ENCODE data around the gene KCNQ4. TPM values are rescaled to one million over a fixed set of nuclear protein-coding genes. Genes with fewer than 3 reads are reported as not detected.

KCNQ4 gene
- total RNA-seq, 1 experiment from 2014 or later, result 1.6 TPM

DNA sequence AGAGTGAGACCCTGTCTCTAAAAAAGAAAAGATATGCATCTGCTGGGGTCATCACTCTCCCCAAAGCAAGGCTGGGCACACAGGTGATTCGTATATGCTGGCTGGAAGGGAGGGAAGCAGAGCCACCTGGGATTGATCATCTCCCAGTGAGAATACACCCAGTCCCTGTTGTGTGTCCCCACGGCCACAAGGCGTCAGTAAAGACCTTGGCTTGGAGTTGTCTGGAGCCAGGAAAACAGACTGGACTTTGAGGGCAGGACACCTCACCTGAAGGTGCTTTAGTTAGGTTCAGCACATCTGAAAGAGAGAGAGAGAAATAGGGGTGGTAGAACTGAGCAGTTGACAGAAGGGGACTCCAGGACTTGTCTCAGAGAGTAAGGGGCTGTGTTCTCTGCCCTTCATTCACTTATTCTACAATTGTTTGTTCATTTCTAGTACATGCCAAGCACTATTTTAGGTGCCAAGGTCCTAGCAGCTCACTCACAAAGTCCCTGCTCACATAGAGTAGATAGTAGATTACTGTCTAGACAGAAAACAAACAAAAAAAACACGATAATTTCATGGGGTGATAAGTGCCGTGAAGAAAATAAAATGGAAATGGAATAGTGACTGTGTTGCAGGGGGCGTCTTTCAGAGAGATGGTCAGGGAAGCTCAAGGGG, 65.1 kb downstream of the KCNQ4 start:
- peak; percentile 71 to 77 for DNase-seq
- no peaks in the 10 kb centered on the region for H3K36me3 Mint-ChIP-seq (ENCODE audit: insufficient read depth, unreplicated experiment)
- Histone ChIP-seq H3K36me3 (ENCODE audit: control insufficient read depth, insufficient read depth, low read length) (no peaks in the 10 kb centered on the region), H3K27me3 (replicated peaks; ENCODE audit: control insufficient read depth, insufficient read depth, low read length) (no peaks in the 10 kb centered on the region), H3K4me3 (ENCODE audit: low read depth, low read length) (no peak overlapping the region), H3K9me3 (no peaks in the 10 kb centered on the region), H3K4me1 (no peaks in the 10 kb centered on the region)
- BruUV-seq (replicated peaks), result no TSS peak
- ChIA-PET POLR2A (no interaction called here), CTCF (interaction anchor here (0.8 to 1.5 kb wide), 4 partner anchors 75 to 131 kb away, joined by 3 to 11 read pairs (median 4); no protein-coding TSS in a partner anchor)
- H3K27ac Mint-ChIP-seq (ENCODE audit: unreplicated experiment), result peak overlapping the region; percentile 53
- intact Hi-C loops (cut with micrococcal nuclease; ENCODE audit: unreplicated experiment), result loop anchor here (1.0 kb wide), 1 partner anchor 104 kb away; no protein-coding TSS in a partner anchor
- H3K27me3 Mint-ChIP-seq (ENCODE audit: insufficient read depth, unreplicated experiment), result no peaks in the 10 kb centered on the region
- no peak overlapping the region for H3K4me3 Mint-ChIP-seq (ENCODE audit: unreplicated experiment)
- no peaks in the 10 kb centered on the region for H3K9me3 Mint-ChIP-seq (ENCODE audit: unreplicated experiment)
- TF ChIP-seq, protein P1, sequence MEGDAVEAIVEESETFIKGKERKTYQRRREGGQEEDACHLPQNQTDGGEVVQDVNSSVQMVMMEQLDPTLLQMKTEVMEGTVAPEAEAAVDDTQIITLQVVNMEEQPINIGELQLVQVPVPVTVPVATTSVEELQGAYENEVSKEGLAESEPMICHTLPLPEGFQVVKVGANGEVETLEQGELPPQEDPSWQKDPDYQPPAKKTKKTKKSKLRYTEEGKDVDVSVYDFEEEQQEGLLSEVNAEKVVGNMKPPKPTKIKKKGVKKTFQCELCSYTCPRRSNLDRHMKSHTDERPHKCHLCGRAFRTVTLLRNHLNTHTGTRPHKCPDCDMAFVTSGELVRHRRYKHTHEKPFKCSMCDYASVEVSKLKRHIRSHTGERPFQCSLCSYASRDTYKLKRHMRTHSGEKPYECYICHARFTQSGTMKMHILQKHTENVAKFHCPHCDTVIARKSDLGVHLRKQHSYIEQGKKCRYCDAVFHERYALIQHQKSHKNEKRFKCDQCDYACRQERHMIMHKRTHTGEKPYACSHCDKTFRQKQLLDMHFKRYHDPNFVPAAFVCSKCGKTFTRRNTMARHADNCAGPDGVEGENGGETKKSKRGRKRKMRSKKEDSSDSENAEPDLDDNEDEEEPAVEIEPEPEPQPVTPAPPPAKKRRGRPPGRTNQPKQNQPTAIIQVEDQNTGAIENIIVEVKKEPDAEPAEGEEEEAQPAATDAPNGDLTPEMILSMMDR (IDR thresholded peaks at IDR 0.05; ENCODE audit: insufficient read depth in 1 of 2, low read depth in 1 of 2, low read length in 1 of 2, severe bottlenecking in 1 of 2, unreplicated experiment in 1 of 2), result peak; percentile 76 to 79
- peaks cover 15% of the 10 kb centered on the region for H3K4me1 Mint-ChIP-seq (ENCODE audit: low read depth, unreplicated experiment)

DNA sequence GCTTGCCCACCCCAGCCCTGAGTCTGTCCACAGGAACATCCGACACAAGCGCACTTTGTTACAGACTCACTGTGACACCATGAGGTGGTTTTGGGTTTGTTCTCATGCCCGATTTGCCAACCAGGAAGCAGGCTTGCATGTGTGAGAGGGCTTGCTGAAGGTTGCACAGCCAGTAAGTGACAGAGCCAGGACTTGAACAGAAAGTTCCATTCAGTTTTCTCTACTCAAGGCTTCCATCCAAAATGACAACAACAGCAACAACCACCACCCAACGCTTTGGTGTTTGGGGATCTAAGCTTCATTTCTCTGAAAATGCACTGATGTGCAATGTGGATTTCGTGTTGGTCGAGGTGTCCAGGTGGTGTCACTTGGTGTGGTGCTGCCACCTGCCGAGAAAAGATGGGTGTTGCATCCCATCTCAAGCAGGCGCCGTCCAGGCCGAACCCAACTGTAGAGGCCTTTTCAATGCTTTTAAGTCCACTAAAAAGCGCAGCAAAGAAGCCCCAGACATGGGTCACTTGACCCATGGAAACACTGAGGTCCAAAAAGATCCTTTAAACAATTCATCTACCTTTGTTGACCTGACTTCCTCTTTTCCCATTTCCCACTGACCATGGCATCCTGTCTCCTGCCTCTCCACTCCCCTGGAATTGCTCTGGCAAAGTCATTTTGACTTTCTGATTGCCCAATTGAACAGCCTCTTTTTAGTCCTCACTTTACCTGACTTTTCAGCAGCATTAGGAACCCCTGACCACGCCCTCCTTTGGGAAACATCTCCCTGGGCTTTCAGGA, 66.4 kb downstream of the KCNQ4 start:
- Mint-ChIP-seq H3K27ac (ENCODE audit: unreplicated experiment) (peak overlapping the region; percentile 32), H3K36me3 (ENCODE audit: insufficient read depth, unreplicated experiment) (no peaks in the 10 kb centered on the region), H3K9me3 (ENCODE audit: unreplicated experiment) (no peaks in the 10 kb centered on the region), H3K4me1 (ENCODE audit: low read depth, unreplicated experiment) (peaks cover 15% of the 10 kb centered on the region), H3K4me3 (ENCODE audit: unreplicated experiment) (no peak overlapping the region), H3K27me3 (ENCODE audit: insufficient read depth, unreplicated experiment) (no peaks in the 10 kb centered on the region)
- ChIA-PET POLR2A (no interaction called here), CTCF (interaction anchor here (0.6 to 1.2 kb wide), 7 partner anchors 8 to 103 kb away, joined by 4 to 12 read pairs (median 5); no protein-coding TSS in a partner anchor)
- no peaks in the 10 kb centered on the region for H3K27me3 ChIP-seq (replicated peaks; ENCODE audit: control insufficient read depth, insufficient read depth, low read length)
- TF ChIP-seq, protein P1 (IDR thresholded peaks at IDR 0.05; ENCODE audit: insufficient read depth in 1 of 2, low read depth in 1 of 2, low read length in 1 of 2, severe bottlenecking in 1 of 2, unreplicated experiment in 1 of 2), result peak; percentile 58 to 59
- intact Hi-C loops (cut with micrococcal nuclease; ENCODE audit: unreplicated experiment), result loop anchor here (1.0 kb wide), 2 partner anchors 76 to 238 kb away; no protein-coding TSS in a partner anchor
- H3K4me3 ChIP-seq (ENCODE audit: low read depth, low read length), result no peak overlapping the region
- BruUV-seq (replicated peaks), result no TSS peak
- peak; percentile 57 to 68 for DNase-seq
- no peaks in the 10 kb centered on the region for H3K36me3 ChIP-seq (ENCODE audit: control insufficient read depth, insufficient read depth, low read length)
- no peaks in the 10 kb centered on the region for H3K9me3 ChIP-seq
- H3K4me1 ChIP-seq, result no peaks in the 10 kb centered on the region

DNA sequence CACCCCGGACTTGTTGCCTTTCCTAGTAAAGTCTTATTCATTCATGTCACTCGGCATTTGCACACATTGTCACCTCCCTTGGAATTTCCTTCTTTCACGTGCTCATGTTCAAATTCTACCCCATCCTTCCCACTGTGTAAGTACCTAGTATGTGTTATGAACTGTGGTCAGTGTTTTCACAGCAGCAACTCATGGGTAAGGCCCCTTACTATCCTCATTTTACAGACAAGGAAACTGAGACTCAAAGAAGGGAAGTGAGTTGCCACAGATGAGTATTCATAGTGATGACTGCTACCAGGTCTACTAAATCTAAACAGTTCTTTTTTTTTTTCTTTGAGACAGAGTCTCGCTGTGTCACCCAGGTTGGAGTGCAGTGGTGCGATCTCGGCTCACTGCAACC, 68.1 kb downstream of the KCNQ4 start:
- no peaks in the 10 kb centered on the region for H3K36me3 Mint-ChIP-seq (ENCODE audit: insufficient read depth, unreplicated experiment)
- no TSS peak for BruUV-seq (replicated peaks)
- Histone ChIP-seq H3K4me1 (no peaks in the 10 kb centered on the region), H3K9me3 (no peaks in the 10 kb centered on the region), H3K4me3 (ENCODE audit: low read depth, low read length) (no peak overlapping the region), H3K36me3 (ENCODE audit: control insufficient read depth, insufficient read depth, low read length) (no peaks in the 10 kb centered on the region), H3K27me3 (replicated peaks; ENCODE audit: control insufficient read depth, insufficient read depth, low read length) (no peaks in the 10 kb centered on the region)
- TF ChIP-seq, protein P1 (IDR thresholded peaks at IDR 0.05; ENCODE audit: insufficient read depth in 1 of 2, low read depth in 1 of 2, low read length in 1 of 2, severe bottlenecking in 1 of 2, unreplicated experiment in 1 of 2), result no peak
- no peak for DNase-seq
- H3K4me1 Mint-ChIP-seq (ENCODE audit: low read depth, unreplicated experiment), result peaks cover 15% of the 10 kb centered on the region
- H3K4me3 Mint-ChIP-seq (ENCODE audit: unreplicated experiment), result no peak overlapping the region
- intact Hi-C loops (cut with micrococcal nuclease; ENCODE audit: unreplicated experiment), result no loop called here
- H3K9me3 Mint-ChIP-seq (ENCODE audit: unreplicated experiment), result no peaks in the 10 kb centered on the region
- CTCF ChIA-PET, result interaction anchor here (0.6 kb wide), 1 partner anchor 97 kb away, joined by 3 read pairs; no protein-coding TSS in a partner anchor
- POLR2A ChIA-PET, result no interaction called here
- no peak overlapping the region for H3K27ac Mint-ChIP-seq (ENCODE audit: unreplicated experiment)
- no peaks in the 10 kb centered on the region for H3K27me3 Mint-ChIP-seq (ENCODE audit: insufficient read depth, unreplicated experiment)

All from Caco-2 (cell line).